ELR (cell line): ENCODE measurements around the gene RGL1.
A peak's percentile ranks its signal among the peaks of the same experiment; 100 is the strongest.

ENCODE experiments used
- DNase-seq: peaks from one replicate; pipeline ENCODE4 v3.0.0-alpha.2; 2015; ENCODE audit warnings: low read depth

The RGL1 gene

DNA sequence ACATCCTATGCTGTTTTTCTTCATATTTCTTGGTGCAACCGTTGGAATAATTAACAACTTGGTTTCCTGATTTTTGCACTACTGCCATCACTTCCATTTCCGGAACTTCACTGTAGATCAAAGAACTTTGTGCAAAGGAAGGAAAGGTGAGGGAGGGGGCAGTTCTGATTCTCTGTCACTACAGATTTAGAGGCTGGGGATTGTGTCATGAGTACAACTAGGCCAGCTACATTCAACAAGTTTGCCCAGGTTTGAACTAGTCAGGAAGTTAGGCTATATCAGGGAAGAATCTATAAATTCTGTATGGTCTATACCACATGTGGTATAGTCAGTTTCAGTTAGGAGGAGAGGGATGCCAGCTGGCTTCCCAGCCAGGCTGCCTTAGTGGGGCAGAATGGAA is 84.2 kb downstream of the RGL1 start:
- DNase-seq, result no peak

DNA sequence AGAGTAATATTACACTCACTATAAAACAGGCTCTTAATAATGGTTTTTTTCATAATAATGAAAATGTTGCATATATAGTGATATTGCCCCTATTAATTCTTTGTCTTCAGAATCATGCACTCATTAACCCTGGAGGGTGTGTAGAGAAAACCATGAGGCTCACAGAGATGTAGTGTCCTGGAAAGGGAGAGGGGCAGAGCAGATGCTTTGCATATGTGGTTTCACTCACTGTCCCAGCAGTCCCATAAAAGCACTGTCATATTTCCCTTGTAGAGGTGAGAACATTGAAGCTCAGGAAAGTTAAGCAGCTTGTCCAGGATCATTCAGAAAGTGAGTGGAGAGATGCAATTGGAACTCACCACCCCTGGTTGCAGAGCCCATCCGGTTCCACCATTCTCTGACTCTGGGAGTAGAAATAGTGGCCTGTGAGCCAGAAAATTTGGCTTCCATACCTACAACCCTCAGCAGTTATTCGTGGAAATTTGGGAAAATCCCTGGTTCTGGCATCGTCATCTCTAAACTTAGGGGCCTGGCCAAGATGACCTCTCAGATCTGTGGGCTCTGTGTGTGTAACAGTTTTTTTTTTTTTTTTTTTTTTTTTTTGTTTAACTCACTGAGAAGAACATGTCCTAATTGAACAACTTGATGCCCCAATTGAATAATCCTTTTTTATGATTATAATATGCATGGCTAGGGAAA is 86.4 kb downstream of the RGL1 start:
- no peak for DNase-seq

DNA sequence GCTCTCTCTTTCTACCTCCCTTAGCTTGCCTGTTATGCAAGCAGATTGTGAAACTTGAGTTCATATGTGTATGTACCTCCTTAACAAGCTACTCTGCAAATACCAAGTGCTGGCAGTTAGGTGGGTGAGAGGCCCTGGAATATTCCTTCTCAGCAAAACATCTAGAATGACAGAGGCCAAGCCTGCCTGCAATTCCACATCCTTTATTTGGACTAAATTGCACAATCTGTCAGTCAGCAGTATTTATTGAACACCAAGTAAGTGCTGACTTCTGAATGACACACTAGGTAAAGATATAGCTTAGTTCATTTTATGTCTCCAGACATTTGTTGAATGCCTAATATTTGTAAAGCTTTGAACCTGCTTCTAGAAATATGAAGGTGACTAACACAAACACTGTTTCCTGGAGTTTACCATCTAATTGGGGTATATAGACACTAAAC is 87.5 kb downstream of the RGL1 start:
- no peak for DNase-seq

DNA sequence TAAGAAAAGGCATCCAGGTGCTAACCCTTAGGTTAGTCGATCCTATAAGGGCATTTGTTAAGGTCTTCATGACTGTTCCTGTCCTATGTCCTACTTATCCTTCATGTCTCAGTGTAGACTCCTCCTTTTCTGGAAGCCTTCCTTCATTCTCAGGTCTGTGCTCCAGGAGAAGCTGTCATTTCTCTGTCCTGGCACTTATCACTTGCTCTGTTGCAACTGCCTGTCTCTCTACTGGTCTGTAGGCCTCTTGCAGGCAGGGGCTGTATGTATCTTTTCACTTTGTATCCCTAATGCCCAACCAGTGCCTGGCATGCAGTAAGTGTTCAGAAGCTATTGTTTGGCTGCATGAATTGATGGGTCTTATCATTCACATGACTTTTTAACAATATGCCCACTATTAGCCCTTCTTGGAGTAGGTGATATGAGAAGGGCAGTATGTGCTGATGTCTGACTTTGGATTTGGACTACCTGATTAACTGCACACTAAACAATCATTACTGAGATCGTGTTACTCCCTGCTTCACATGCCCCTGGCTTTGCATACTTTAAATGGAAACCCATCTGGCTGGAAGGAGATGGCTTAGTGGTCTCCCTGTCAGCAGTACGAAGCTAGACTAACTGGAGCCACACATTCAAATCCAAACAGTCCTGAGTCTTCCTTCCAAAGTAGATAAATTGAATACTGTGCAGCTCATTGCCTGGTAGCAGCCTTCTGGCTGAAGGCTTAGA is 88.8 kb downstream of the RGL1 start:
- DNase-seq, result no peak

DNA sequence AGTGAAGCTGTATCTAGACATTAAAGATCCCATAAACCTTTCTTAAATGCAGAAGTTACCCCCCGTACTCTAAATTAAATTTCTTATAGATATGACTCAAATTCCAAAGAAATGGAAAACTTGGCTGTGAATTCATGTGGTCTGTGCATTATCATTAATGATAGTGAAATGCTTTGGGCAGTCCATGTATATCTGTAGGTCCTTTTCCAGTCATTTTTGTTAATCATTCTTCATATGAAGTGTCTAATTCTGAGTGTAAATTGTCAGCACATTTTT is 89.3 kb downstream of the RGL1 start:
- DNase-seq, result no peak

DNA sequence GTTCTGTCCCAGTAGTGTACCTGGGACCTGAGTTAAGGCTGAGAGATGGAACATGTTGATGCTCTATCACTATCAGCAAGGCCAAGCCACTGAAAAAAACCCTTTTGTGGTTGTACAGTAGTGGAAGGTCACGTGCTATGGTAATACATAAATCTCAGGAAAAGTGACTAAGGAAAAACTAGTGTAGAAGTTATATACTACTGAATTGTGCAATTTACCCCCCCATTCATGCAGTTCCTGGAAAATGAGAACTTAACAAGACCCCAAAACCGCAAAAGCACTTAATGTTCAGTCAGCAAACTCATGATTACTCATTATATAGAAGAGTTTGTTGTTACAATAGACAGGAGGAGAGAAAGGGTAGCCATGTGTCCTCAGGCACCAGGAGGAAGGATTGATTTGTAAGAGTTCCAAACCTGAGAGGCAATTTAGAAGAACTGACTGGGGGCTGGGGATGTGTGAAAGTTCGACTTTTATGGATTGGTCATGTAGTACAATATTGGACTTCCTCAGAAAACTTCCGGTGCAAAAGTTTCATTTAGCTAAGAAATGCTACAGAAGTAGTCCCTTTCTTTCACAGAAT is 91.6 kb downstream of the RGL1 start:
- peak; percentile 55 for DNase-seq

DNA sequence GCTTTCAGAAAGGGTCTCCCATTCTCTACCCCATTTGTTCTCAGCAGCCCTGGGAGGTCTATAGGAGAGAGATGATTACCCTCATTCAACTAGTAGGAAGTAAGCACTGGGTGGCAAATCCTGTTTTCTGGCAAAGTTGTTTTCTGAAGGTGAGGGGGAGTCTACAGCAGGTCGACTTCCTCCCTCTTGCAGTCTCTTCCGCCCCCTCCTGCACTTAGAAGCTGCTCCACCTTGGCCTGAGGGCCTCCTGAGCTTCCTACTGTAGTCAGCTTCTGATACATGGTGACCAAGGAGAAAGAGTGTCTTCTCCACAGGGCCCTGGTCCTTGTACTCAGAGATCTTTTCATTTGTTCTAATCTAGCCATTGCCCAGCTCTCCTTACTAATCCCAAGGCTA is 93.1 kb downstream of the RGL1 start:
- DNase-seq, result no peak

DNA sequence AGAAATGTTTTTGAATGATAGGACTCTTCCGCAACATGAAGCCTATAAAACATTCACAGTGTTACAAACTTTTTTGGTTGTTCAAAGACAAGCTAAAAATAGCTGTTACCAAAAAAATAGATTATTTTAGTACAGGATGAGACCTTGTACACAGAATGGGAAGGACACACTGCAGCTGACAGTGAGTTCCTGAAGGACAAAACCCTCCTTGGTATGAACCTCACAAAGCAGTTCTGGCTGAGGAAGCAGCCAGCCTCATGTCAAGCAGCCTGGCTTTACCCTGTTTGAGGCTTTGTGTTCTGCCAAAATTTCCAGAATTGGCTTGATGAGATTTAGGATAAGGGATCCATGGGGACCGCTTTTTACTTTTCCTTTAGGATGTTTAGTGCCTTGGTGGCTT is 93.7 kb downstream of the RGL1 start:
- no peak for DNase-seq

DNA sequence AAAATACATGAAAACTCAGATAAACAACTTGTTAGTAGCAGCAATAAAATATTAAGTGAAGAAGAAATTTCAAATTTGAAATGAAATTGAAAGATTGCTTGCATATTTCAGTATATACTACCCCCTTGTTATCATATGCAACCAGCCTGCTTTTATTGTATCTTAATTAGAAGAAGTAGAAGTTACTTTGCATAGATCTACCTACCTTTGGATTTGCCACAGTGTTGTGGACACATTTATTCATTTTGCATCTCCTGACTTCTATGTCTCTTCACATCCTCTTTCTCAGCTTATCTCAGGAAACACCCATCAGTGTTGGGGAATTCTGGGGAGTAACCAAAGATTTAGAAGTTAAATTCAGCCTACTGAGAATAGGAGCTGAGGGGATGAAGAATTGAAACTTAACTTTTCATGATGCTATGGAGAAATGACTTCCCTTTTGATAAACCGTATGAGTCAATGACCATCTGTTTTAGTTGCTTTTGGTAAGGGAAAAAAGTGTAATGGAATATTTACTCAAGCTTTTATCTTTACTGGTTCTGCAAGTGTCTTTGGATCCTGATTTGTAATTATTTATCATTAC is 96.9 kb downstream of the RGL1 start:
- DNase-seq, result no peak

DNA sequence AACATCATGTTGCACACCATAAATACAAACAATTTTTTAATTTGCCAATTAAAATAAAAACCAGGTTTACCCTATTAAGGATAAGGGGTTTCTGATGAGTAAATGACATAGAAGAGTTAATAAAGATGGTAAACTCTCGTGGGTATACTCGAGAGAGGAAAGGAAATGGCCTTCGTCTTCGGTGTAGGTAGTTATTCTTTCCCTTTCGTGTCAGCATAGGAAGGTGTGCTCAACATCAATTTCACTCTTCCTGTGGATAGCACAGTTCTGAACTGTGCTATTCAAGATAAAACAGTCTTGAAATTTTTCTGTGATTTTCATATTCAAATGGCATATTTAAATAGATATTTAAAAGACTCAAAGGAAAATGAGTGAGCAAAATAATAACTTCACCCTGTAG is 98.2 kb downstream of the RGL1 start:
- DNase-seq, result no peak

DNA sequence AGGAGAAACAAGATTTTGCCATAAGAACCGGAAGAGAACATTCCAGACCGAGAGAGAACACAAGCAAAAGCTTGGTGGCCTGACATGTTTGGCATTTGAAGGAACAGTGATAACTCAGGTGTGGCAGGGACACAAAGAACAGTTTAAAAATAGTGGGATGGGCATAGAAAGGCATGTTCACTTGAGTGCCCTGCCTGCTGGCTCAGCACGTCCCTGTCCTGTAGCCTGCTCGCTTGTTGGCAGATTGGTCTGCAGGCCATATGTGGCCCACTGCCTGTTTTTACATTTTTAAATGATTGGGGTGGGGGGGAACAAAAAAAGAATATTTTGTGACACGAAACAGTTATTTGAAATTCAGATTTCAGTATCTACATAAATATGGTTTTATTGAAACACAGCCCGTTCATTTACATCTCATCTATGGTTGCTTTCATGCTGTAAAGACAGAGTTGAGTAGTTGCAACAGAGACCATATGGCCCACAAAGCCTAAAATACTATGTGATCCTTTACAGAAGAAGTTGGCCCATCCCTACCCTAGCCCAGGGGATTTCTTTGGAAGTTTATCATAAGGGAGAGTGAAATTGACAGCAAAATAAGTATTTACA is 100.7 kb downstream of the RGL1 start:
- no peak for DNase-seq

DNA sequence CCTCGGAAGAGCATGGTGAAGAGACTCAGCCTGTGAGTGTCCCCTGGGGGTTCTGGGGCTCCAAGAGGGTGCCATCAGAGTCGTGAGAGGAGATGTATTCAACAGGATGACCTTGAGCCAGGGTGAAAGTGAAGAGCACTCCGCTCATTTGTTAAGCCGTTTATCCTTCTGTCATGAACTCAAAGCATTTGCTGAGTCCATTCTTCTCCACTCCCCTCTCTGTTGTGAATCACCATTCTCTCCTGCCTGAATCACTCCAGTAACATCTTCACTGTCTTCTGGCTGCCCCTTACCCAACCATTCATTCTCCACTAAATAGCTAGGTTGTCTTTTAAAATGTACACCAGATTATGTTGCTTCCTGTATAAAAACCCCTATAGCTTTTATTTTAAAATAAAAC is 102.2 kb downstream of the RGL1 start:
- DNase-seq, result no peak

DNA sequence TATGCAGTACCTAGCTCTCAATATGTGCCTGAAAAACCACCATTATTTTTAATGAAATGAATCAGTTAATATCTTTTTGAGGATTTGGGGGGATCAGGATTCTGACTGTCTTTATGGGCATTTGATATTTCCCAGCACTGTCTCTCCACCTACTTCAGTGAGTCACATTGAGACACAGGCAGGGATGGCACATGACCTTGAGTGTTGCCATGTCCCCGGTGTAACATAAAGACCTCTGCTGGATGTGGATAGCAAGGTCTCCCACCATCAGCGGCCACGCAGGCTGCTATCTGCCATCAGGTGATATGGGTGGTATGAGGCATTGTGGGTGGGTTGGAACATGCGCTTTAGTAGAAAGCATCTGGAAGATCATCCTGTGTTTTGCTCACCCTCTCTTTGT is 103.2 kb downstream of the RGL1 start:
- no peak for DNase-seq

DNA sequence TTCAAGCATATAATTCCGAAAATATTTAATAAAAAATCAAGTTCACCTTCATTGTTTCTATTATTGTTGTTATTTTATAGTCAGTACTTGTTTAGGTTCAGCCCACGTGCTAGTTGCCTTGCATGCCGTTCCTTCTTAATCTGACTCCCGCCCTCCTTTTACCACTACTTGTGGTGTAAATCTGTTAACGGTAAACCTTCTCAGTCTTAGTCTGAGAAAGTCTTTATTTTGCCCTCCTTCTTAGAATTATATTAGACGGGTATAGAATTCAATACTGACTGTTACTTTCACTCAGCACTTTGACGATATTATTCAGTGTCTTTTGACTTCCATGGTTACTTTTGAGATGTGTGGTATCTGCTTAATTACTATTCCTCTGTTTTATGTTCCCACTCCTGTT is 104.8 kb downstream of the RGL1 start:
- DNase-seq, result no peak

DNA sequence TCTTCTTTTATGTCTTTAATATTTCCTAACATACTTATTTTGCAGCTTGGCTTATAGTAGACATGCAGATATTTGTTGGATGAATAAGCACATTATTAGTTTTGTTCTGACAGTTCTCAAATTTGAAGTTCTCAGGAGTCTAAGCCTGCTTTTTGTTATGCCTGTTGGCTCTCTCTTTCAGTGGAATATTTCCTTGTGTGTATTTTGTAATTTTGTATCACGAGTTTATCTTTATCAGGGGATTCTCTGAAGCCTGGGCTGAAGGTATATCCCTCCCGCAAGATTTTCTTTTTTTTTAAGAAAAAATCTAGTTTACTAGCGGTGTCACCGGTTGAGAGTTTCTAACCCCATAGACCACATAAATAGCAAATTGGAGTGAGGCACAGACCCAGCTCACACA is 105.9 kb downstream of the RGL1 start:
- no peak for DNase-seq

DNA sequence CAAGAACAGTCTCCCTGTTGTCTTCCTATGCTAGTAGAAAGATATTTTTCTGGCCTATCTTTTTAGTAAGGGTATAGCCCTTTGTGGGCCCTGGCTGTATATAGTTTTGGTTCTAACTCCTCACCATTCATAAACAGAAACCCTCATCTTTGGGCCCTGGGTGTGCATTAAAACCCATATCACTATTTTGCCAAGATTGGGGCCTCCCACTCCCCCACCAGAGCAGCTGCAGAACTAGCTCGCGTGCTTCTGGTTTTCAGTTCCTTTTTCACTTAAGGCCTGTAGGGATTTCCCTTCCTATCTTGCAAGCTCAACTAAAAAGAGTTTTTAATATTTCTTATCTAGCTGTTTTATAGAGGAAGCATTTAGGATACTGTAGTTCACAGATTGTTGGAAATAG is 106.4 kb downstream of the RGL1 start:
- no peak for DNase-seq

DNA sequence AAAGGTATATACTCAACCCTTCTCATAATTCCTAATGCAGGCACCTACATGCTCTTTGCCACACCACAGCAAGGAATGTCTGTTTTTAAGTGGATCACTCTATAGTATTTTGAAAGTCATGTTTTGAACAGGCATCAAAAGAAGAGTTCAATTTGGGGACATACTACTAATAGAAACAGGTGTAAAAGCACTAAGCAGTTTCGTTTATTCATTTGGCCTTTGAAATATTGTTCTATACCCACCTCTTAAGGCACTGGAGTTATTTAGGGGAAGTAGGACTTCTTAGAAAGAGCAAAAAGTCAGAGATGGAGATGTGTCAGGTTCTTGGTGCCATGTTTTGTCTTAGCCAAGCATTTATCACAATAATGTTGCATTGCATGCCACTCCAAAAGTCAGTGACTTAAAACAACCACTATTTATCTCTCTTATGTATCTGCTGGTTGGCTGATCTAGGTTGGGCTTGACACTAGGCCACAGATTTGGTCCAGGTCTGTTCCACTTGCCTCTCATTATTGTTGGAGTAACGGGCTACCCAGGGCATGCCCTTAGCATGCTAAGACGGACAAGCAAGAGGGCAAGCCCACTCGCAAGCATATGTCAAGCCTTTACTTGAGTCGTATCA is 107.5 kb downstream of the RGL1 start:
- DNase-seq, result no peak

DNA sequence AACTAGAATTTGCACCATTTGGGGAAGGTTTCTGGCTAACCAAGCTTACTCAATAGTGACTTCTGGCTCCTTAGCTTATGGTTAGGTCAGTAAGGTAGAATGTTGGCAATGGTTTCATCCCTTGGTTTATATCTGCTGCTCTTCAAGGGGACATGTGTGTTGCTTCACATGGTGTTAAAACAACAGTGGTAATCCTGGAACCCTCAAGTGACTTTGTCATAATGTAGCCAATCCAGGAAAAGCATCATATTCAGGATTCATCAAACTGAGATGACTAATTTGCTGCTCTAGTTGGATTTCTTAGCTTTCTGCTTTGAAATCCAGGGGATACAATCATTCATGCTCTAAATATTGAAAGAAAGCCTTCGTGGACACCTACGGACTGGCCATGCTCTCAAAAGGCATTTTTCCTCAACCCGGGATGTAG is 108.7 kb downstream of the RGL1 start:
- peak; percentile 33 for DNase-seq

DNA sequence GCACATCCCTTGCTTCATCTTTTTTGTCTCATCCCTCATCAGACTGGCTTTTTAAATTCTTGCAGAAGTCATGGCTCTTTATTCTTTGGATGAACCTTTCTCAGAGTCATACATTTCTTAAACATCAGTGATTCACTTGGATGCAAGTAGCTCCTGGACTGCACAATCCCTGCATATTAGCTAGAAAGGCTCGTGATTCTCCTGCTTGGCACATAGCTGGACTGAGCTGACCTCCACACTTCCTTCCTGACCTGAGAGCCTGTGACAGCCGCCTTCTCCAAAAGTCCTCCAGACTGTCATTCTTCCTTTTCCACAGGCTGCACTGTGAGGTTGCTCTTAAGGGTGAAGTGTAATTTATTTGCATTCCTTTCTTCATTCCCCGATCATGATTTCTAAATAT is 109.4 kb downstream of the RGL1 start:
- DNase-seq, result peak; percentile 56

DNA sequence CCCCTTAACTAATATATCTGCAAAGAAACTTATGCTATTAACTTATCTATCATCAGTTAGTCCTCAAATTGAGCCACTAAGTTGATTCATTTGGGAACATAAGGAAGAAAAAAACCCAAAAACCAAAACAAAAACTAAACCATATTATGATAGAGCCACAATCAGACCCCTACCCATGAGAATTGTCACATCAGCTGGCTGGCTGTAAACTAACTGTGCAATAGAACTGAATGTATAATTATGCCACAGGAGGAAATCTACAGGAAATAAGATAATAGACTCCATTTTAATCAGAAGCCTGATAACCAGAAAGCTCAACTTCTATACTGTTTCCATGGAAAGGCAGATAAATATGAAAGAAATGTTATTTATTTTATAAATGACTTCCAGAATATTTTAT is 110.0 kb downstream of the RGL1 start:
- no peak for DNase-seq

DNA sequence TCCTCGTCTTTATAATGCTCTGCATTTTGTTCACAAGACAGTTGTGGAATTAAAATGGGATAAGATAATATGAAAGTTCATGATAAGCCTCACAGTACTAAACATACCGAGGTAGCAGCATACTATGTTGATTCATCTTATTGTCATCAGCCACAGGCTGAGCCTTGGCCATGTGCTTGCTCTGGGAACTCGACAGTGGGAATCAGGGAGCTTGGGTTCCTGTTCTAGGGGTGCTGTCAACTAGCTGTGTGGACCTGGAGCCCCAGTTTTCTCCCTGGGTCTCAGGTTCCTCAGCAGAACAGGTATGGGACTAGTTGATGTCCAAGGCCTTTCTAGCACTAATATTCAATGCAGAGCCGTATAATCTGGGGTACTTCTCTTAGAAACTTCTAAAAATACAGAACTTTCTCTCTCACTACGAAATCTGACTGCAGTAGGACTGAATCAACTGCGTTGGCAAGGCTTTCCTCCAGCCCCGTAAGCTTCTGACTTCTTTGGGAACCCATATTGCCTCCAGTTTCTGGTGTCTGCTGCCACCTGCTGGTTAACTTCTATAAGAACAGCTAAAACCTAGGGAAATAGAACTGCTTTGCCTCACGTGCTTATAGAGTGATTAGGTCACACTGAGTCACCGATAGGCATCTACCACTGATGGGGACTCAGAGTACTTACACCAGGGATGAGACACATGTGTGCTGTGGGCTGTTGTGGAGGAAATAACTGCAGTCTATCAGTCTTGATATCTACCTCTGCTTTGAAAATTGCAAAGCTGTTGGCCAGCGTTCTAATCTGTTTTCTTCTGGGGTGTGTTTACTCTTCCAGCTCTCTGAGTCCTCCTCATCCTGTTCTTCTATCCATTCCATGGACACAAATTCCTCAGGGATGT is 110.9 kb downstream of the RGL1 start:
- DNase-seq, result peak; percentile 99

DNA sequence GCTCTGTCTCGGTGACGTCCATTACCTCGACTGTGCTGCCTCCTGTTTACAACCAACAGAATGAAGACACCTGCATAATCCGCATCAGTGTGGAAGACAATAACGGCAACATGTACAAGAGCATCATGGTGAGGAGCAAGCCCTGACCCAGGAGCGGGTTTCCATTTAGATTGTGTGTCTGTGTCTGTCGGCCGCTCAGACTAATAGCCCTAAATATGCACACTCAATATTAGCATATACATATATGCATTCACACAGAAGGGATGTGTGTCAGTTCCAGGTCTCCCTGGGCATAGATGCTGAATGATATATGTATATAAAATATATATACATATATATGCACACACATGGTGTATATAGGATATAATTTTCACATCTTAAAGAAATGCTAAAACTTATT is 111.7 kb downstream of the RGL1 start:
- DNase-seq, result no peak
